ENCODE measurements around the gene GIMAP8.
"Not testable (repeated sequence)": the region's sequence is repeated elsewhere in the genome, so short reads cannot be mapped to it uniquely, and the experiment has no call there.

Gene GIMAP8

GRCh38 chr7:150464962-150465361 lies 14.5 kb downstream of the GIMAP8 start:
- DNase-seq (ENCODE audit: low spot score): no peak

DNA sequence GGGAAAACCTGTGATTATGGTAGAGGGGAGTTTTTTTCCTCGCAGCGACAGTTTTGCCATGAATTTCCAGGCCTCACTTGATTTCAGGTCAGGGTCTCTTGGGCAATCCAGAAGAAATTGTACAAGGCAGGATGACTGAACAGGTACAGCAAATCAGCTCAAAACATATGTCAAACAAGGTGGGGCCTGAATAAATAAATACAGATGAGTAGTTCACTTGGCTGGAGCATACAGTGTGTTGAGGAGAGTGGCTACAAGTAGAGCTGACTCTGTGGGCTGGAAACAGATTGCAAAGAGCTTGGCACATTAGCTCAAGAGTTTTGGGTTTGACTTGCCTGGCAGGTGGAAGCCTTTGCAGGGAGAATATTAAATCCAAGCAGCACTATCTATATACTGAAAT lies 15.0 kb downstream of the GIMAP8 start:
- no peak for DNase-seq (ENCODE audit: low spot score)

DNA sequence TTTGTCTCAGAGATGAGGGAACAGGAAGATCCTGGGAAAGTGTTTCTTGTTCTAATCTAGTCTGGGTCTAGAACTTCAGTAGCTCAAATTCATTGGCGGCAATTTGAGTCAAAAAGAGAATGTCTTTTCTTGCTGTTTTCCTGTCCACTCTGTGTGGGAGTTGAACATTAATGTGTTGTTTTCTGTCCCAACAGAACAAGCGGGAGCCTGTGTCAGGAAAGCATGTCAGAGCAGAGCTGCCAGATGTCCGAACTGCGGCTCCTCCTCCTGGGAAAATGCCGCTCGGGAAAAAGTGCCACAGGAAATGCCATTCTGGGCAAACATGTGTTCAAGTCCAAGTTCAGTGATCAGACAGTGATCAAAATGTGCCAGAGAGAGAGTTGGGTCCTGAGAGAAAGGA lies 16.0 kb downstream of the GIMAP8 start:
- DNase-seq (ENCODE audit: low spot score): no peak

DNA sequence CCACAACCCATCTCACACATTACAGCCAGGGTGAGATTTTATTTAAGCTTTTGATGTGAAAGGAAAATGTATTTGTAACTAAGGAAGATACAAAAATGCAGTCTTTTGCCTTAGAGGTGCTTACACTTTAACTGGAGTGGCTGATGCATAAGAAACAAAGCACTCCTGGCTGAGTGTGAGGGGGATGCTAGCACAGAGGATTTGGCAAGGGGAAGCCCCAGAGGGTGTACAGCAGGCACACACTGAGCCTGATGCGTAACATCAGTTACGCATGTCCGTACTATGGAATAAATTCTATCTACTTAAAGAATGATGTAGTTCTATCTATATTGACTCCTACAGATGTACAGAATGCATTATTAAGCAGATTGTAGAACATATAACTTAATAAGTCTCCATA lies 17.8 kb downstream of the GIMAP8 start:
- DNase-seq (ENCODE audit: low spot score): no peak

GRCh38 chr7:150471886-150472285 lies 21.5 kb downstream of the GIMAP8 start:
- no peak for DNase-seq (ENCODE audit: low spot score)

DNA sequence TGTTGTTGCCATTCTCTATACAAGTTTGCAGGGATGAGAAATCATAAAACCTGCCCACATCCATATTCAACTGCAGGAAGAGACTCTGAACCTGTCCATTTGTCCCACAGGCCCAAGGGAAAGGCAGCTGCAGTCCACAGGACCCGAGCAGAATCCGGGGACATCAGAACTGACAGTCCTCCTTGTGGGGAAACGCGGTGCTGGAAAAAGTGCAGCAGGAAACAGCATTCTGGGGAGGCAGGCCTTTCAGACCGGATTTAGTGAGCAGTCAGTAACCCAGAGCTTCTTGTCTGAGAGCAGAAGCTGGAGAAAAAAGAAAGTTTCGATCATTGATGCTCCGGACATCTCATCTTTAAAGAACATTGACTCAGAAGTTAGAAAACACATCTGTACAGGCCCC lies 23.5 kb downstream of the GIMAP8 start:
- DNase-seq (ENCODE audit: low spot score): no peak

DNA sequence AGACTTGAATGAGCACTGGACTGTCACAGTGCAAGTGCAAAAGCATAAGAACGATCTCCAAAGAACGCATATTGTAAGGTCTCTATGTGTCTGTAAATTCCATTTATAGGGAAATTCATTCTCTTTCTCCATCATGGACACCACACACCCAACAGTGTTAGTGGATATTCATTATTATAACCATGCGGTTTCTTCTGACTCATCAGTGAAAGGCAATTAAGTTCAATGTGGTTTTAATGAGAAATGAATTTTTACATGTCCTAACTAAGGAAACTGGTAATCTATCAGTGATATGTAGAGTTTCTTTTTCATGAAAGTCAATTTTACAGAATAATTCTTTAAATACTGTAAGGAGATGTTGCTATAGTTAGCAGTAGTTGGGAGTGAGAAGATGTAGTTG lies 25.9 kb downstream of the GIMAP8 start:
- DNase-seq (ENCODE audit: low spot score): no peak

DNA sequence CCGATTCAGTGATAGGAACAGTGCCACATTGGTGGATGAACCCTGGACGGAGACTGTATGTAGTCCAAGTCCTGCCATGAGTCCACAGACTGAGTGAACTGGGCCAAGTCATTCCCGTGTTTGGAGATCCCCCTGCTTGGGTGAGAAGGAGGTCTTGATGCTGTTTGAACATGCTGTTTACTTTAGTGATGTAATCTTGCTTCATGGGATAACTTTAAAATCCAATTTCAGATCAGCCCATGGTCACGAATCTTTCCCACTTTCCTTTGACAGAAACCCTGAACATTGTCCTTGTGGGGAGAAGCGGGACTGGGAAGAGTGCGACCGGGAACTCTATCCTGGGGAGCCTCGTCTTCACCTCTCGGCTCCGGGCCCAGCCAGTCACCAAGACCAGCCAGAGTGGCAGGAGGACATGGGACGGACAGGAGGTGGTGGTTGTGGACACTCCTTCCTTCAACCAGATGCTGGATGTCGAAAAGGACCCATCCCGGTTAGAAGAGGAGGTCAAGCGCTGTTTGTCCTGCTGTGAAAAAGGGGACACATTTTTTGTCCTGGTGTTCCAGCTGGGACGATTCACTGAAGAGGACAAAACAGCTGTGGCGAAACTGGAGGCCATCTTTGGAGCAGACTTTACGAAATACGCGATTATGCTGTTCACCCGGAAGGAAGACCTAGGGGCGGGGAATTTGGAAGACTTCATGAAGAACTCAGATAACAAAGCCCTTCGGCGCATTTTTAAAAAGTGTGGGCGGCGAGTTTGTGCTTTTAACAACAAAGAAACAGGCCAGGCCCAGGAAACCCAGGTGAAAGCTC lies 26.6 kb downstream of the GIMAP8 start:
- DNase-seq (ENCODE audit: low spot score): no peak

DNA sequence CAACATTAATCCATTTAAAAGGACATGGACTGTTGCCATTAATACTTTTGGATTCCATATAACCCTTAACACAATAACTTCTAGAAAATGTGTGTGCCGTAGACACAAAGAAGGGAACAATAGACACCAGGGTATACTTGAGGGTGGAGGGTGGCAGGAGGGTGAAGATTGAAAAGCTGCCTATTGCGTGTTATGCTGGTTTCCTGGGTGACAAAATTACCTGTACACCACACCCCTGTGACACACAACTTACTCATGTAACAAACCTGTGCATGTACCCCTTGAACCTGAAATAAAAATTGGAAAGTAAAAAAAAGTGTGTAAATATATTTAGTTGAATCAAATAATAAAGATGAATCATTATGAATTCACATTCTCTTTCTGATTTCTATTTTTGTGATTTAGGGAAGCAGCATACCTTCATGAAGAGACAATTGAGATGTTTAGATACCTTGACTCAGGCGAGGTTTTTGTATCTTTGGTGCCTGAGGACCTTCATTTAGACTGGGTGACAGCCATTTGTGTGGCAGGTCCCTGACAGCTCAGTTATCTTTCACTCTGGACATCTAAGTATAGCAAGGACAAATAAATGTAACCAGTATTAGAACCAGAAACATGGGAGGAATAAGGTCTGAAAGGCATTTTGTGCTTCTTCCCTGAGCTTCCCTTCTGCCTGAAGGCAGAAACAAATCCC lies 28.7 kb downstream of the GIMAP8 start:
- DNase-seq (ENCODE audit: low spot score): no peak

DNA sequence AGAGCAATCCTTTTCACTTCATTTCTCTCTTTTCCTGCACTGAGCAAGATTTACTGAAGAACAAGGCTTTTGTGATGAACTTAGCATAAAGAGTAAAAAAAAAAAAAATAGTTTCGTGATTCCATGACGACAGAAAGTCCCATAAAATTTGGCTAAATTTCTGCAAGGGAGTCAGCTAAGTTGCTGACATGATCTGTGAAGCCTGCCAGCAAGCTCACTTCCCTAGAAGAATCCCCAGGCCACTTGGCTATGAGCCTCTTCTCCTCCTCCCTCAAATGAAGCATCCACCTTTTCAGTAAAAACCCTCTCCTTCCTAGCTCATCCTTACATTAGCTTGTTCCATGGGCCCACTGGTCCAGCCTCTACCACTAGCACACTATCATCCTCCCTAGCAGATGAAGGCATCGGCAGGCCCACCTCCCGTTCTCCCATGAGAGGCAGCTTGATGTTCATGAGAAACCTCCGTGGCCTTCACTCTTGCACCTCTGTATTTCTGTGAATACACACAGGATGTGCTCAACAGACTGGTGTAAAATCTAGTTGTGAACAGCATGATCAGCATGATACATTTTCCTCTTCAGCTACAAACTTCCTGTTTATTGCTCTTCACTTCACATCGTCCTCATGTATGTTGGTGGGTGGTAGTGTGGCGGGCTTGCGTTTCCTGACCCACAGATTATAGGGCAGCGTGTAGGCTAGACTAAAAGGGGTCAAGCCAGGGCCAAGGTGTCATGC lies 30.9 kb downstream of the GIMAP8 start:
- no peak for DNase-seq (ENCODE audit: low spot score)

GRCh38 chr7:150481922-150482321 lies 31.5 kb downstream of the GIMAP8 start:
- DNase-seq (ENCODE audit: low spot score): no peak

GRCh38 chr7:150483514-150483913 lies 33.1 kb downstream of the GIMAP8 start:
- DNase-seq (ENCODE audit: low spot score): not testable (repeated sequence)

DNA sequence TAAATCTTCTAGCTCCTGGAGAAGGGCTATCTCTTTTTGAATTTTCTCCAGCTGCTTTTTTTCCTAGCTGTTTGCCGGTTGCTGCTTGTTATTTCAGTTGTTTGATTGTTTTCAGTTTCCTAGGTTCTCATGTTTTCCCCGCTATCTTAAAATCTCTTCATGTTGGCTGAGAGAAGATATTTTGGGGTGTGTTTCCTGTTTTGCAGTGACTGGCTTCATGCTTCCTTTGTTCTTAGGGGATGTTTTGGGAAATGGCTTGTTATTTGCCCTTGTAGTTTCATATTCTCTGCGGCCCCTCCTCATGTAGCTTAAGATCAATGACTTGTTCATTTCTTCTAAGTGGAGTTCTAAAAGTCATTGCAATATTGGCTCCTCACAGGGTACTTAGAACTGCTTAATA lies 33.6 kb downstream of the GIMAP8 start:
- not testable (repeated sequence) for DNase-seq (ENCODE audit: low spot score)

- DNase-seq (ENCODE audit: low spot score): no peak
Observed at GRCh38 chr7:150487625-150488024, 37.2 kb downstream of the GIMAP8 start.

DNA sequence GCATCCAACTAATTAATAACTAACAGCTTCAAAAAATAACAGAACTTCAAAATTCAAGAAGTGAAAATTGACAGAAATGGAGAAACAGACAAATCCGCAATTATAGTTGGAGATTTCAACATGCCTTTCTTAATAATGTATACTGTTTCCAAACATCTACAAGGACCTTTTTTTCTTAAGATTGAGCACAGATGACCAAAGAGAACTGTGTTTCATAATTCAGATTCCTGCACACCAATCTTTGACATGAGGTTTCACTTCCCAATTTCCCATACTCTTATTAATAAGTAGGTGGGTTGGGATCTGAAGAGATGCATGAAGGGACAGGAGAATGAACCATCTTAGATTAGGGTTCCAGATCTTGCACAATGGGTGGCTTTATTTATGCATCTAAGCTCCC lies 39.4 kb downstream of the GIMAP8 start:
- no peak for DNase-seq (ENCODE audit: low spot score)

- DNase-seq (ENCODE audit: low spot score): not testable (repeated sequence)
Observed at GRCh38 chr7:150493442-150493841, 43.0 kb downstream of the GIMAP8 start.

DNA sequence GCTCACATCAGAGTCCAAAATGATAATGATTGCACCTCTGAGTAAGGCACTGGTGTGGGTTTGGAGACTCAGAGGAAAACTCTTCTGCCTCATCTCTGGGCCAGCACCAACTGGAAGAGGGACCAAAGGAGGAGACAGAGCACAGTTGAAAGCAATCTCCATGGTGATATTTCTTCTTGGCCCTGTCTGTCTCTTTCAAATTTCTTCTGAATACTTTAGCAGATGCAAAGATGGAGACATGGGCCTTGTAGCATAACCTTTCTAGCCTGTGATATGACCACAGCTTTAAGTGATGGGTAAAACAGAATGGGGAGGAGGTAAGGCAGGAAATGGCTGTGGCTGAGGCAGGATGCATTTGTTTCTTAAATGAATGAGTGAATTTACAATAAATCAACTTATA lies 52.1 kb downstream of the GIMAP8 start:
- no peak for DNase-seq (ENCODE audit: low spot score)

- no peak for DNase-seq (ENCODE audit: low spot score)
Observed at GRCh38 chr7:150503155-150503554, 52.7 kb downstream of the GIMAP8 start.

DNA sequence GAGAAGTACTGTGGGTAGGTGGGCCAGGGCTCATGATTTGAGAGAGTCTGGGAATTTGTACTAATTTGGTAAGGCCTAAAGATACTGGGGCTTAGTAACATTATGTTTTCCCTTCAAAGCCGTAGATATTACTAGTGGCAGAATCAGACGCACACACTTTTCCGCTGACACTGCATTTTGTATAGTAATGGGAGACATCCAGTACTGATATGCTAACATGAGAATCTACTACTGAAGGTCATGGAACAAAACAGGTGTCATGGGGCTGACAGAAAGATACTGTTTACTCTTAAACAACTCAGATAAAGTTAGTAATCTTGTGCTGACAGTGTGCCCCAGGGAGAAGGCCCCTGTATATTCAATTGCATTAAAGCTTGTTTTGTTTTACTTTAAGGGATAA lies 53.2 kb downstream of the GIMAP8 start:
- no peak for DNase-seq (ENCODE audit: low spot score)

GRCh38 chr7:150507947-150508602 lies 57.6 kb downstream of the GIMAP8 start:
- no peak for DNase-seq (ENCODE audit: low spot score)

DNA sequence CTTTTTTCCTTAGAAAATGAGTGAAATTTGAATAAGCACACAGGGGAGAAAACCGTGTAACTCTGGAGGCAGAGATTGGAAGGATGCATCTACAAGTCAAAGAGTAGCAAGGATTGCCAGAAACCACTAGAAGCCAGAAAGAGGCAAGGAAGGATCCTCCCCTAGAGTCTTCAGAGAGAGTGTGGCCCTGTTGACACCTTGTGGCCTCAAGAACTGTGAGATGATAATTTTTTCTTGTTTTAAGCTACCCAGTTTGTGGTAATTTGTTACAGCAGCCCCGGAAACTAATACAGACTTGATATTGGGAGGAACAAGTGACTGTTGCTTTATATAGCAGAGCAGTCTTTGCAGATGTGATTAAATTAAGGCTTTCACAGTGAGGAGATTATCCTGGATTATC lies 60.6 kb downstream of the GIMAP8 start:
- DNase-seq (ENCODE audit: low spot score): no peak

- DNase-seq (ENCODE audit: low spot score): no peak
Observed at GRCh38 chr7:150513758-150514157, 63.3 kb downstream of the GIMAP8 start.
